ENCODE results near the gene INPP5D. TPM values are rescaled to one million over a fixed set of nuclear protein-coding genes. Genes with fewer than 3 reads are reported as not detected.
A peak's percentile ranks its signal among the peaks of the same experiment; 100 is the strongest.

INPP5D gene
- total and polyA plus RNA-seq, 2 donors (not counting 1 experiment from before 2014, with no cell fraction given) = 152 to 444 TPM

DNA sequence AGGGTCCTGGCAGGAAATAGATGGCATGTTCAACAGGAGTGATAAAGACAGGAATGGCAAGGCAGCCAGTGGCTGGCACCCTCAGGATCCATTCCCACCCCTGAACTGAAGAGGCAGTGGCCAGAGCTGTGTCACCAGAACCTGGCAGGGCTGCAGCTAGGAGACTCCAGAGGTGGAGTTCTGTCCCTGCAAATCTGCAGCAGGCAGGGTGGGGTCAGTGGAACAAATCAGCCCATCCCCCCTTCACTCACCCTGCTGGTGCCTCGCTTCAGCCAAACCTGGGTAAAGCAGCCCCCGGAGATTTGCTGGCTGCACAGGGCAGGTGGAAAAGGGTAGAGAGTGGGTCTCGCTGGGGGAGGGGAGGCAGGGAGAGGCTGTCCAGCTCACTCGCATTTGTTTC, 12.7 kb downstream of the INPP5D start:
- intact Hi-C loops (cut with micrococcal nuclease) = no loop called here
- H3K27ac Mint-ChIP-seq = no peak overlapping the region
- TF ChIP-seq EZH2 (IDR thresholded peaks at IDR 0.05; ENCODE audit: borderline replicate concordance, insufficient read depth, low read depth, low read length, poor library complexity, severe bottlenecking) = no peak
- TF ChIP-seq, protein P1, sequence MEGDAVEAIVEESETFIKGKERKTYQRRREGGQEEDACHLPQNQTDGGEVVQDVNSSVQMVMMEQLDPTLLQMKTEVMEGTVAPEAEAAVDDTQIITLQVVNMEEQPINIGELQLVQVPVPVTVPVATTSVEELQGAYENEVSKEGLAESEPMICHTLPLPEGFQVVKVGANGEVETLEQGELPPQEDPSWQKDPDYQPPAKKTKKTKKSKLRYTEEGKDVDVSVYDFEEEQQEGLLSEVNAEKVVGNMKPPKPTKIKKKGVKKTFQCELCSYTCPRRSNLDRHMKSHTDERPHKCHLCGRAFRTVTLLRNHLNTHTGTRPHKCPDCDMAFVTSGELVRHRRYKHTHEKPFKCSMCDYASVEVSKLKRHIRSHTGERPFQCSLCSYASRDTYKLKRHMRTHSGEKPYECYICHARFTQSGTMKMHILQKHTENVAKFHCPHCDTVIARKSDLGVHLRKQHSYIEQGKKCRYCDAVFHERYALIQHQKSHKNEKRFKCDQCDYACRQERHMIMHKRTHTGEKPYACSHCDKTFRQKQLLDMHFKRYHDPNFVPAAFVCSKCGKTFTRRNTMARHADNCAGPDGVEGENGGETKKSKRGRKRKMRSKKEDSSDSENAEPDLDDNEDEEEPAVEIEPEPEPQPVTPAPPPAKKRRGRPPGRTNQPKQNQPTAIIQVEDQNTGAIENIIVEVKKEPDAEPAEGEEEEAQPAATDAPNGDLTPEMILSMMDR (IDR thresholded peaks at IDR 0.05) = no peak

DNA sequence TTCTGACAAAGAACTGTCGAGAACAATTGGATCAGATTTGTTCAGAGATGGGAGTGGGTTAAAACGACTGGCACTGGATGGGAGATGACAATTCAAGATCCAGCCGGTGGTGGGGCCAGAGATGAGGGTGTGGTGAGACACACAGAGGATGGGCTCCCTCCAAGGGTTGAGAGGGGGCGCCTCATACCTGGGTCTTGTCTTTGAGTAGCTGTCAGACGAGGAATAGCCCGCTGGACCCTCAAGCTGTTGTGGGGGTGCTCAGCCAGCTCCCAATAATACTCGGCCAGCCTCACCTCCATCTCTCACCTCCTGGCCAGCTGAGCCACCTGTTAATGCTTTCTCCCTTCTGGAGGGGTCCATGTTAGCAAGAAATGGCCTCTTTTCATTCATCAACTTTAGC, 14.0 kb downstream of the INPP5D start:
- Histone ChIP-seq H3K9ac (ENCODE audit: low read length) (peak overlapping the region; percentile 52), H4K20me1 (ENCODE audit: control insufficient read depth, insufficient read depth, low read length, poor library complexity, severe bottlenecking) (peaks cover 25% of the 10 kb centered on the region), H3K4me1 (ENCODE audit: control insufficient read depth in 2 of 2, insufficient read depth in 2 of 2, low read length in 2 of 2) (peaks cover 88 to 91% of the 10 kb centered on the region in 2 donors), H3K27me3 (replicated peaks in 1 of 4; ENCODE audit: control extremely low read depth in 1 of 4, control insufficient read depth in 3 of 4, insufficient read depth in 4 of 4, low read length in 3 of 4) (no peaks in the 10 kb centered on the region), H3K79me2 (ENCODE audit: control insufficient read depth, insufficient read depth, low read length) (peaks cover 95% of the 10 kb centered on the region), H3K9me3 (ENCODE audit: control extremely low read depth in 1 of 3, control insufficient read depth in 2 of 3, insufficient read depth in 1 of 3, low read length in 2 of 3) (peaks cover 0 to 3% (median 0%) of the 10 kb centered on the region in 3 donors), H3K27ac (ENCODE audit: low read length in 2 of 2) (peak overlapping the region; percentile 77 to 87), H3K4me2 (replicated peaks; ENCODE audit: low read depth, low read length, poor library complexity, severe bottlenecking) (peak overlapping the region; percentile 81), H2AFZ (ENCODE audit: insufficient read depth, low read depth, low read length, poor library complexity, severe bottlenecking) (no peak overlapping the region), H3K36me3 (replicated peaks in 1 of 2; ENCODE audit: control extremely low read depth in 1 of 2, control insufficient read depth in 1 of 2, extremely low read depth in 1 of 2, insufficient read depth in 2 of 2, low read length in 1 of 2) (peaks cover 15 to 47% of the 10 kb centered on the region in 2 experiments), H3K4me3 (ENCODE audit: control extremely low read depth in 1 of 5, extremely low read depth in 1 of 5, insufficient read depth in 1 of 5, low read depth in 2 of 5, low read length in 4 of 5) (no peak overlapping the region)
- H3K27me3 Mint-ChIP-seq = no peaks in the 10 kb centered on the region
- H3K4me3 Mint-ChIP-seq = no peak overlapping the region
- H3K4me1 Mint-ChIP-seq = peaks cover 50% of the 10 kb centered on the region
- ChIA-PET POLR2A (interaction anchor here (0.7 to 1.0 kb wide), 2 partner anchors 8 to 26 kb away, joined by 4 to 13 read pairs; no protein-coding TSS in a partner anchor), CTCF (interaction anchor here (0.6 to 2.5 kb wide), 3 partner anchors 20 to 26 kb away, joined by 3 to 15 read pairs (median 6); no protein-coding TSS in a partner anchor)
- no peak for ATAC-seq (ENCODE audit: low read depth)
- no peak for DNase-seq
- TF ChIP-seq, protein P1 (IDR thresholded peaks at IDR 0.05) = no peak
- TF ChIP-seq EZH2 (IDR thresholded peaks at IDR 0.05; ENCODE audit: borderline replicate concordance, insufficient read depth, low read depth, low read length, poor library complexity, severe bottlenecking) = no peak
- H3K27ac Mint-ChIP-seq = no peak overlapping the region
- WGBS (ENCODE audit: insufficient coverage) = 73% methylated on average over 5 of the region's 7 CpGs
- intact Hi-C loops (cut with micrococcal nuclease) = no loop called here
- no peaks in the 10 kb centered on the region for H3K9me3 Mint-ChIP-seq (ENCODE audit: insufficient read depth)

More for the DNA sequence above, 12.7 kb downstream of the INPP5D start:
- H2AFZ ChIP-seq (ENCODE audit: insufficient read depth, low read depth, low read length, poor library complexity, severe bottlenecking) = no peak overlapping the region
- DNase-seq (no peak), ATAC-seq (ENCODE audit: low read depth) (no peak)
- WGBS (ENCODE audit: insufficient coverage) = 83% methylated on average over 3 of the region's 4 CpGs
- POLR2A ChIA-PET = interaction anchor here (0.6 kb wide), 3 partner anchors 25 to 67 kb away, joined by 3 to 4 read pairs (median 4); no protein-coding TSS in a partner anchor
- peaks cover 15 to 37% of the 10 kb centered on the region in 2 experiments for H3K36me3 ChIP-seq (replicated peaks in 1 of 2; ENCODE audit: control extremely low read depth in 1 of 2, control insufficient read depth in 1 of 2, extremely low read depth in 1 of 2, insufficient read depth in 2 of 2, low read length in 1 of 2)
- H3K79me2 ChIP-seq (ENCODE audit: control insufficient read depth, insufficient read depth, low read length) = peaks cover 95% of the 10 kb centered on the region
- CTCF ChIA-PET = interaction anchor here (1.1 kb wide), 1 partner anchor 8 kb away, joined by 3 read pairs; no protein-coding TSS in a partner anchor
- peaks cover 88 to 90% of the 10 kb centered on the region in 2 donors for H3K4me1 ChIP-seq (ENCODE audit: control insufficient read depth in 2 of 2, insufficient read depth in 2 of 2, low read length in 2 of 2)
- Mint-ChIP-seq H3K9me3 (ENCODE audit: insufficient read depth) (no peaks in the 10 kb centered on the region), H3K27me3 (no peaks in the 10 kb centered on the region), H3K4me1 (peaks cover 46% of the 10 kb centered on the region), H3K4me3 (peak overlapping the region; percentile 8)
- peaks cover 34% of the 10 kb centered on the region for H4K20me1 ChIP-seq (ENCODE audit: control insufficient read depth, insufficient read depth, low read length, poor library complexity, severe bottlenecking)
- no peaks in the 10 kb centered on the region for H3K27me3 ChIP-seq (replicated peaks in 1 of 4; ENCODE audit: control extremely low read depth in 1 of 4, control insufficient read depth in 3 of 4, insufficient read depth in 4 of 4, low read length in 3 of 4)
- H3K27ac ChIP-seq (ENCODE audit: low read length in 2 of 2) = peak overlapping the region; percentile 49 to 87
- peak overlapping the region; percentile 13 for H3K9ac ChIP-seq (ENCODE audit: low read length)
- peaks cover 0 to 3% (median 0%) of the 10 kb centered on the region in 3 donors for H3K9me3 ChIP-seq (ENCODE audit: control extremely low read depth in 1 of 3, control insufficient read depth in 2 of 3, insufficient read depth in 1 of 3, low read length in 2 of 3)
- H3K4me3 ChIP-seq (ENCODE audit: control extremely low read depth in 1 of 5, extremely low read depth in 1 of 5, insufficient read depth in 1 of 5, low read depth in 2 of 5, low read length in 4 of 5) = peak overlapping the region in 1 of 5 experiments; percentile 13
- peak overlapping the region; percentile 50 for H3K4me2 ChIP-seq (replicated peaks; ENCODE audit: low read depth, low read length, poor library complexity, severe bottlenecking)
